GM19395 (cell line): ENCODE results near the gene TXNDC11.
A peak's percentile ranks its signal among the peaks of the same experiment; 100 is the strongest.
"Not testable (repeated sequence)": the region's sequence is repeated elsewhere in the genome, so short reads cannot be mapped to it uniquely, and the experiment has no call there.

Experiments
- ATAC-seq: cut with Tn5 transposase; IDR thresholded peaks from one replicate; pipeline ENCODE4 v1.9.1; 2021; ENCODE audit warnings: mild to moderate bottlenecking, moderate library complexity; ENCODE audit not compliant: unreplicated experiment

TXNDC11 gene, protein sequence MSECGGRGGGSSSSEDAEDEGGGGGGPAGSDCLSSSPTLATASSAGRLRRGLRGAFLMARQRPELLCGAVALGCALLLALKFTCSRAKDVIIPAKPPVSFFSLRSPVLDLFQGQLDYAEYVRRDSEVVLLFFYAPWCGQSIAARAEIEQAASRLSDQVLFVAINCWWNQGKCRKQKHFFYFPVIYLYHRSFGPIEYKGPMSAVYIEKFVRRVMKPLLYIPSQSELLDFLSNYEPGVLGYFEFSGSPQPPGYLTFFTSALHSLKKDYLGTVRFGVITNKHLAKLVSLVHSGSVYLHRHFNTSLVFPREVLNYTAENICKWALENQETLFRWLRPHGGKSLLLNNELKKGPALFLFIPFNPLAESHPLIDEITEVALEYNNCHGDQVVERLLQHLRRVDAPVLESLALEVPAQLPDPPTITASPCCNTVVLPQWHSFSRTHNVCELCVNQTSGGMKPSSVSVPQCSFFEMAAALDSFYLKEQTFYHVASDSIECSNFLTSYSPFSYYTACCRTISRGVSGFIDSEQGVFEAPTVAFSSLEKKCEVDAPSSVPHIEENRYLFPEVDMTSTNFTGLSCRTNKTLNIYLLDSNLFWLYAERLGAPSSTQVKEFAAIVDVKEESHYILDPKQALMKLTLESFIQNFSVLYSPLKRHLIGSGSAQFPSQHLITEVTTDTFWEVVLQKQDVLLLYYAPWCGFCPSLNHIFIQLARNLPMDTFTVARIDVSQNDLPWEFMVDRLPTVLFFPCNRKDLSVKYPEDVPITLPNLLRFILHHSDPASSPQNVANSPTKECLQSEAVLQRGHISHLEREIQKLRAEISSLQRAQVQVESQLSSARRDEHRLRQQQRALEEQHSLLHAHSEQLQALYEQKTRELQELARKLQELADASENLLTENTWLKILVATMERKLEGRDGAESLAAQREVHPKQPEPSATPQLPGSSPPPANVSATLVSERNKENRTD

DNA sequence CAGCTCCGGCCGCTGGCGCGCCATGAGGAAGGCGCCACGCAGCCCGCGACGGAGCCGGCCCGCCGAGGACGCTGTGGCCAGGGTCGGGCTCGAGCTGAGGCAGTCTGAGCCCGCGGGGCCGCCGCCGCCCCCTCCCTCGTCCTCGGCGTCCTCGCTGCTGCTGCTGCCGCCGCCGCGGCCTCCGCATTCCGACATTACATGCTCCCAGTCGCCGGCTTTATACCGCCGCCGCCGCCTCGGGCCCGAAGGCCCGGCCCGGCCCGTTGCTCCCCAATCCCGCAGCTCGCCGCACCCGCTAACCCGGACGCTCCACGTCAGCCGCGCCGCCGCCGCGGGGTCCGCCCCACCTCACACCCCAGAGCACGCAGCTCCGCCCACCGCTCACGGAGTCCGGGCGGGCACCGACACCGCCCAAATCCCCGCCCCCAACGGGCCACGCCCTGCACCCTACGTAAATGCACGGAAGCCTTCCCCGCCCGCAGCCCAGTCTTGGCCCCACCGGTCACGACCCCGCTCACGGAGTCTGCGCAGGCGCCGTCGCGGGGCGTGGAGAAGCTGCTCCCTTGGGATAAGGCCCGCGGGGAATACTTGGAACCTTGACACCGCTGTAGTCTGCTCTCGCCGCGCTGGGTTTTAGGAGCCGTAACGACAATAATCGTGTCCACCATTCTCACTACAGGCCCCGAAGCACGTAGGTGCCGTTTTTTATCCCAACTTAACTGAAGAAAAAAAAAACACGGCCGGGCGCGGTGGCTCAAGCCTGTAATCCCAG is at the start of gene TXNDC11:
Gene TXNDC11, minus strand, starts transcription at position 322 of the 772 bp plus-strand sequence. Its CDS starts 127 bp downstream, at position 195.
- peak; percentile 81 for ATAC-seq

DNA sequence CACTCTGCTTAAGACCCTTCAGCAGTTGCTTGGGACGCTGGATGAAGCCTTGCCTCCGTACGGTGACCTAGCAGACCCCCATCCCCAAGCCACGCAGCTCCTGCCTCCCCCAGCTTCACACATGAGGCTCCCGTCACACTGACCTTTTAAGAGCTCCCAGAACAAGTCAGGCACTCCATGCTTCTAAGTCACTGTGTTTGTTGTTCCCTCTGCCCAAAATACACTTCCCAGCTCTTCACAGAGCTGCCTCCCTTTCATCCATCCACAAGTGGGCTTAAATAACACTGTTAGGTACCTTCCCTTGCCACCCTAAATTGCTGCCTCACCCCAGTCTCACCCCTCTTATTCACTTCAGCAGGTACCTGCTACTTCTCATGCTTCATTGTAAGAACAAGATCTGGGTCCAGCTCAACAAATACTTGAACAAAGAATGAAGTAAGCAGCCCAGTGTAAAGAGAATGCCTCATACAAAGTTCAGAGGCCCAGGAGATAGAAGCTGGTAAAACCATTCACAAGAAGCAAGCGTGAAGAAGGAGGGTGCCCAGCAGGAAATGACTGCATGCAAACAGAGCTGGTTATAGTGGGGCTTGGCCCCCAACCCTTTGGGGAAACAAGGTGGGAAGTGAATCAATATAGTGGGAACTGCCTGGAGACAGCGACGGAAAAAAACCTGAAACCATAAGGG is 48.6 kb upstream of the TXNDC11 start:
- ATAC-seq = no peak

DNA sequence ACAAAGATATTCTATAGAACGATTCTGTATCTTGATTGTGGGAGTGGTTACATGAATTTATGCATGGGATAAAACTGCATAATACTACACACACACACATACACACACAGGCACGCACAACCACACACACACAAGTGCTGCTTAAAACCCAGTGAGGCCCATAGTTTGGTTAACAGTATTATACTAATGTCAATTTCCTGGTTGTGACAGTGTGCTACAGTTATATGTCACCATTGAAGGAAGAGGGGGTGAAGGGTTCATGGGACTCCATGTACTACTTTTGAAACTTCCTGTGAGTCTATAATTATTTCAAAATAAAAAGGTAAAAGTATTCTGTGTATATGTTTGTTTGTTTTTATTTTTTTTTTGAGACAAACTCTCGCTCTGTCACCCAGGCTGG is 46.3 kb upstream of the TXNDC11 start:
- ATAC-seq = no peak

DNA sequence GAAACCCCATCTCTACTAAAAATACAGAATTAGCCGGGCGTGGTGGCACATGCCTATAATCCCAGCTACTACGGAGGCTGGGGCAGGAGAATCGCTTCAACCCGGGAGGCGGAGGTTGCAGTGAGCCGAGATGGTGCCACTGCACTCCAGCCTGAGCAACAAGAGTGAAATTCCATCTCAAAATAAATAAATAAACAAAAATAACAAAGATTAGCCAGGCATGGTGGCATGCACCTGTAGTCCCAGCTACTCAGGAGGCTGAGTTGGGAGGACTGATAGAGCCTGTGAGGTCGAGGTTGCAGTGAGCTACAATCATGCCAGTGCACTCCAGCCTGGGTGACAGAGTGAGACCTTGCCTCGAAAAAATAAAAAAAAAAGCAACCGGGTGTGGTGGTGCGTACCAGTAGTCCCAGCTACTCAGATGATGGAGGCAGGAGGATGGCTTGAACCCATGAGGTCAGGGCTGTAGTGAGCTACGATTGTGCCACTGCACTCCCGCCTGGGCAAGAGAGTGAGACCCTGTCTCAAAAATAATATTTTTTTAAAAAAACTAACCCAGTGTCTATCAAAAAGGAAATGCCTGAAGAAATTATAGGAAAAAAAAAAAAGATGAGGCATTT is 42.4 kb upstream of the TXNDC11 start:
- not testable (repeated sequence) for ATAC-seq

DNA sequence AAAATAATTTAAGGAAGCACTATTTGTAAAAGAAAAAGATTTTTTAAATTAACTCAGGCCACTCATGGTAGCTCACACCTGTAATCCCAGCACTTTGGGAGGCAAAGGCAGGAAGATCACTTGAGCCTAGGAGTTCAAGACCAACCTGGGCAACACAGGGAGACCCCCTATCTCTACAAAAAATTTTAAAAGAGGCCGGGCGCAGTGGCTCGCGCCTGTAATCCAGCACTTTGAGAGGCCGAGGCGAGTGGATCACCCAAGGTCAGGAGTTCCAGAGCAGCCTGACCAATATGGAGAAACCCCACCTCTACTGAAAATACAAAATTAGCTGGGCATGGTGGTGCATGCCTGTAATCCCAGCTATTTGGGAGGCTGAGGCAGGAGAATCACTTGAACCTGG is 41.7 kb upstream of the TXNDC11 start:
- not testable (repeated sequence) for ATAC-seq

DNA sequence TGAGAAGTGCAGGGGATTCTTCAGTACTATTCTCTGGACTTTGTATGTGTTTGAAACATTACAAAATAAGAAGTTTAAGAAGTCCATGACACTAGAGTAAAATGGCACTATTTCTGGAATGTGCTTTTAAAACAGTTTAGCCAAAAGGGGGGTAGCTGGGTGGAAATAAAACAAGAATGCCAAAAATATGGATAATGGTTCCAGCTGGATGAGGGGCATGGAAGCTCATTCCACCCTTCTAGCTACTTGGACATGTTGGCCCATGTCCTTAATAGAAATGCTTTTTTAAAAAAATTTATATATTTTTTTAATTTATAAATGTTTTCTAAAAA is 41.3 kb upstream of the TXNDC11 start:
- ATAC-seq = no peak

DNA sequence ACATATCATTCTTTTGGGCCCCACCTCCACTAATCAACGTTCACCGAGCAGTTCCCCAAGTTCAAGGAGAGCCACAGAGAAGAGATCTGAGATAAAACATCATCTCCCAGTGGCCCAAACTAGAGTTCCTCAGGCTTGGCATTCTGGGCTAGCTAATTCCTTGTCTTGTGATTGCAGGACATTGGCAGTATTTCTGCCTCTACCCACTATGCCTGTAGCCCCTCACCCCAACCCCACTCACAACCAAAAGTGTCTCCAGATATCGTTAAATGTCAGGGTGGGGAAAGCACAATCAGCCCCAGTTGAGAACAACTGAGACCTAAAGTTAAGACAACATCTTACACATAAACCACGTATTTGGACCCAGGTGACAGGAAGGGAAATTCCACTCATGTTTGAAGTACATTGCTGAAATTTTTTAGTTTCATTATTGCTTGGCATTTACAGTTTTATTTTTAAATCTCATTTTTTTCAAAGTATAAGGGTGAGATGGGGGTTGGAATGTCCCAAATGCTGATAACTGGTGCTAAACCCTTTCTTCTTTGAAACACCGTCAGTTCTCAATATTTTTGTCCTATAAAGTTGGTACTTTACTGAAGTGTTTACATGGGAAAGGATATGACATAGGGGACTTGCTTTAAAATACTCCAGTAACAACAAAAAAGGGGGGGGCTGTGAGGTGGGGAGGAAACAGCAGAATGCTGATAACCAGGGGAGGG is 40.8 kb upstream of the TXNDC11 start:
- peak; percentile 64 for ATAC-seq

DNA sequence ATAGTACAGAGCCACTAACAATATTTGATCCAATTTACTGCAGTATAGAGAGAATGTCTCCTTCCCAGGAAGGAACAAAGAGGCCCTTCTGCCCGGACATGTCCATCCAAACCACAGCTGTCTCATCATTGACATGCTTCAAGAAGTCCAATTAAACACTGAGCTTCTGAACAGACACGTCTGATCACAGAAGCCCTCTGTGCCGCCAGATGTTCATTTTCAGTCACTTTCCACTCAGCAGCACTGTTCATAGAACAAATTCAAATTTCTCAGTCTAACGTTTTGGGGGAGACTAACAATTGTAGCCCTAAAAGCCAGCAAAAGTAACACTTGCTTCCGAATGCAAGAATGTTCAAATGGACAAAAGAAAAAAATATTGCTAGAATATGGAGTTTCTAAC is 39.1 kb upstream of the TXNDC11 start:
- no peak for ATAC-seq

DNA sequence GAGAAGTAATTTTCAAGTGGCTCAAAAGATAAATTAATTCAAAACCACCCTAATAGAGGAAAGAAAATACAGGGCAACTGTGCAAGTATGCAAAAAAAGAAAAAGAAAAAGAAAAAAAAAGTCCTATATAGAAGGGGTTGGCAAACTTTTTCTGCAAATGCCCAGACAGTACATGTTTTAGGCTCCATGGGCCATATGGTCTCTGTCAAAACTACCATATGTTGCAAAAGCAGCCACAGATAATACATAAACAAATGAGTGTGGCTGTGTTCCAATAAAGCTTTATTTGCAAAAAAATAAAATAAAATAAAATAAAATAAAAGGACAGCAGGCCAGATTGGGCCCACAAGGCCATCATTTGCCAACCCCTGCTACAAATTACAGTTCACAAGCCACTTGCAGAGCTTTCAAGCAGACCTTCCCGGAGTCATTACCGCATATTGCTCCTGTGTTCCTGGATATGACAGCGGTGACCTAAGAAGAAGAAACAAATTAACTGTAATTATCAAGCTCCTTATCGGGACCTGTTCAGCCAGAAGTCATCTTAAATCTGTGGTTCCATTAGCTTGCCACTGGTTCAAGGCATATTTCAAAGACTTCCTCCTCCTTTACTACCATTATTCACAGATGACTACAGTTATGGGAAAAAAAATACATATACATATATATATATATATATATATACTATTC is 38.5 kb upstream of the TXNDC11 start:
- no peak for ATAC-seq

DNA sequence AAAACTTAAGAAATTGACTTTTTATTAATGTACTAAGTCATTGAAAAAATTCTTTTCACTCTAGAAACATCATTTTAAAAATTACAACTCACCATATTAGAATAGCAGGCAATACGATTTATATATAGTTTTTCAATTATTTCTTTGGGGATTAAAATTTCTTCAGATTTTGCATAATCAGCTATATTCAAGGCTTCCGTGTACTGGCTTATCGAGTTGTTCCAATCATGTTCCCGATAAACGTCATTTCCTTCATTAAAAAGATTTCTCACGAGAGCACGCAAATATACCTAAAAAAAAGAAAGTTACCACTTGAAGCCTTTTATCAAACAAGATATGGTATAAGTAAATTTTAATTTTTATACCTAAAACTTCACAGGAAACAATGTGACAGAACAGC is 36.4 kb upstream of the TXNDC11 start:
- ATAC-seq = no peak

DNA sequence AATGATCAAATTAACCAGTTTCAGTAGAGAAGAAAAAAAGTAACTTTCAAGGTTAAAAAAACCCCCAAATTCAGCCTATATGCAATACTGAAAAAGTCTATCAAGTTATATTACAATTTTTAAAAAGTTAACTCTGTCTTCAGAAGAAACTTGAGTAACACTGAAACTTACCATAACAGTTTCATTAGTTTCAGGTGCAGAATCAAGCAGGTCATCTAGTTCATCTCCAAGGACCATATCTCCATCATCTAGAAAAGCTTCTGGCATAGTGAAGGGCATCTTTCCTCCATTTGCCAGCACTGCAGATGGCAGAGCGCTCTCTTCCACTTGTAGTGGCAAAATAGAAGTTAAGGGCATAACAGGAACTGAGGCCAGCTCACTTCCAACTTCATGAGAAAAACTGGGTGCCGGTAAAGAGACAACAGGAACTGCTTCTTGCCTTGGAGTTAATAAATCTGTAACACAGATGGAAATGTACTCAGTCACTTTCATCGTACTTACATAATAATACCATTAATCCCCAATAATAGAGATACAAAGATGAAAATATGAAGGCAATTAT is 31.5 kb upstream of the TXNDC11 start:
- no peak for ATAC-seq

DNA sequence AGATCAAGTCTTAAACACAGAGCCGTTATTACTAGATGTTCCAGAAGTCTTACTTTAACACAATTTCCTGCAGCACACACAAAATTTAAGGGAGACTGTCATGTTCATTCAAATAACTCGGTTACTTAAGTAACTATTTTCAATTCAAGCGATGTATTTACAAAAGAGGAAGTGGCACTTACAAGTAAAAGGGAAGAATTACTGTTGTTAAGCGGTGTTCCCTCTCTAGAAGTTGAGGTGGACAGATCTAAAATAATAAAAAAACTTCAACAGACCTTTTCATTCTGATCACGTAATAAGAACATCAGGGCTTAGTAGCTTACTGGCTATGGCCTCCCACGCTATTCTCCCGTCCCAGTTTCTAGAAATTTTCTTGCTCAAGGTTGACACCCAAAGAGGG is 26.2 kb upstream of the TXNDC11 start:
- no peak for ATAC-seq

DNA sequence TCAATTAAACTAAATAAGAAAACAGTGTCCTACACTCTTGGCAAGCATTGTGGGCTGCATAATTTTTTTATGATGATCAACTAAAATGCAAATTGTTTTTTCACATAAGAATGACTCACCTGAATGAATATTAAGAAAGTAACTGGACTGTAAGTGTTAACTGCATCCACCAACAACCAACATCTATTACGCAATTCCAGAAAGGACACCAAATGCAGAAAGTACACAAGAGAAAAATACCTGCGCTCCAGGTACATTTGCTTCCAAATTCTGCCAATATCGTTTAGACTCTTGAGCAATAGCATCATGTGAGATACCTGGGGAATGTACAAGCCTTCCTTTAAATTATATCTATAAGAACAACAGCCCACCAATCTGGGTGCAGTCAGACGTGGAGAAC is 19.8 kb upstream of the TXNDC11 start:
- no peak for ATAC-seq

DNA sequence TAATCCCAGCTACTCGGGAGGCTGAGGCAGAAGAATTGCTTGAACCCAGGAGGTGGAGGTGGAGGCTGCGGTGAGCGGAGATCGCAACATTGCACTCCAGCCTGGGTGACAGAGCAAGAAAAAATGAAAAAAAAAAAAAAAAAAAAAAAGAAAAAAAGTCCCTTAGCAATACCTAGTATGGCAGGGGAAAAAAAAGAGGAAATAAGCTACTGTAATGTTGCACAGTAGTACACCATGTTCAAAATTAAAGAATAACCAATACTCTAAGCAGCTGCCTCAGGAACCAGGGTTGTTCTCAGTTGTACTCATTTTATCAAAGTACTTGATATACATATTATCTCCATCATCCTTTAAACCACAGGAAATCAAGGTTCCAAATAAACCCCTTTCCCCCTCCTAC is 17.3 kb upstream of the TXNDC11 start:
- no peak for ATAC-seq

DNA sequence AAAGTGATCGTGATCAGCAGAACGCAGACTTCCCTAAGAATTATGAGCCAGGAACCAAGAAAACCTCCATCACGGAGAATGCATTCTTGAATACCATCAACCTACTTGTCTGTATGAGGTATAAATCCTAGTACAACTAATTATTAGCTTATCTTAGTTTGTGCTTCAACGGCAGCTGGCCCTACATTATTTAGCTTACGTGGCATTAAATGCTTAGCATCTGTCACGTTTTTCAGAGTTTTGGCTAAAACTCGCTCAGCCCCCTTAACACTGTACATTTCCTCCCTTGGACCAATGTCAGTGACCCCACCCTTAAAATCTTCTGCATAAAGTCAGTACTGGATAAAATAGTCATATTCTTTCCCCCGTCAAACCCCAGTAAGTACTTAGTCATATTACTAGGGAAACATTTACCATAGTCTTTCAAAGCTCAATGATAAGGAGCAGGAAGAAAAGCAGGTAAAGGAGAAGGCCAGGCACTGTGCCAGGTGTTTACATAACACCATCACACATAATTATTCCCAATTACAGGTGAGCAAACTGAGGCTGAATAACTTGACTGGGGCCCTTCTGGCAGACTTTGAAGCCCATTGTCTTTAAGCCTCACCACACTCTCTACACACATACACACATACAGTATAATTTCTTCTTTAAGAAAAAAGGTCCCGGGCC is 16.6 kb upstream of the TXNDC11 start:
- ATAC-seq = no peak

DNA sequence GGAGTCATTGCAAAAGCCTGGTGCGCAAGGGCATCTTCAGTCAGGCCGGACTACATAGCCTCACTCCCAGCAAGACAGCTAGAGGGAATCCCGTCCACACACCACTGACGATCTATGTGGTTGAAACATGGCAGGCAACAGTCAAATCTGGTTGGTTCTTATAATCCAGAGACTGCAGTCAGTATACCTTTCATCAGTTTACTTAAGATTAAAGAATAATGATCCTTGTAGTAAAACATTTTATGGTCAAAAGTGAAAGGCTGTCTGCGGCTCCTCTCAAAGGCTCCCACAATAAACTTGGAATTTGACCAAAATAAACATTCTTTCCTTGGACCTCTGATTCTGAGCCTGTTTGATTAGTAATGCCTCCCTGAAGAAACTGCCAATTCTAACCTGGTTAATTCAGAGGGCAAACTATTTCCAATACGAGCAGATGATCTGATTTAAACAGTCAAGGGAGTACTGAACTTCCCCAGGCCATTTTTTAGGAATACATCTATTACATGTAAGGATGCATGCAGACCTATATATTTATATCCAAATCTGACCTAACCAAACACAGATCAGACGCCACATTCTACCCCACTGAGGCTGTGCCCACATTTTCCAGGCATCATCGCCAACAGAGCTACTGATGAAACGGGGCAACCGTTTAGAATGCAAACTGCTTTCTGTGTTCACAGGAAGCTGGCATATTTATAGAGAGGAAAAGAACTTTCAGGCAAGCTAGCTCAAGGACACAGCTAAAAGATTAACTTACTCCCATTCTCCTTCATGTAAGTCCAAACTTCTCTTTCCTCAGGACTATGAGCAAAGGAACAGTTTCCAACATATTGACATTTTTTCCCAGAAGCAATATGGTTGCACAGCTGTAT is 15.3 kb upstream of the TXNDC11 start:
- no peak for ATAC-seq

DNA sequence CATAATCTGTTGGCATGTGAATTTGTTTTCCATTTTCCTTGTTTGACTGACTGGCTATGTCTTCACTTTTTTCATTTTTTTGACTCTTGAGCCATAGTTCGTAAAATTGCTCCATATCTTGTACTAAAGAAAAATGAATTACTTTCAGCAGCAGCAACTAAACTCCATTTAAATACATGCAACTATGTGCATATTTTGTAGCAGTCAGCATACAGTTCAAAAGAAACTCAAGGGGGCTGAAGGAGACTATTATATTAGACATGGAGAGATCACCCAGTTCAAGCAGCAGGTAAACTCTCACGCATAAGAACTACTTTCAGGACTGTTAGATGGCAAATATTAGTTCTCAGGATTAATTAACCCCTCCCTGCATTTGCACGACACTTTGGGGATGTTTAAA is 13.6 kb upstream of the TXNDC11 start:
- ATAC-seq = no peak
